IPS-NIHi11 (cell line): ENCODE results near the gene ZNF578.
"Not testable (repeated sequence)": the region's sequence is repeated elsewhere in the genome, so short reads cannot be mapped to it uniquely, and the experiment has no call there.

ENCODE experiments used
- DNase-seq: peaks from one replicate; pipeline ENCODE4 v3.0.0; 2012; ENCODE audit warnings: mixed read lengths, low spot score

ZNF578 gene

DNA sequence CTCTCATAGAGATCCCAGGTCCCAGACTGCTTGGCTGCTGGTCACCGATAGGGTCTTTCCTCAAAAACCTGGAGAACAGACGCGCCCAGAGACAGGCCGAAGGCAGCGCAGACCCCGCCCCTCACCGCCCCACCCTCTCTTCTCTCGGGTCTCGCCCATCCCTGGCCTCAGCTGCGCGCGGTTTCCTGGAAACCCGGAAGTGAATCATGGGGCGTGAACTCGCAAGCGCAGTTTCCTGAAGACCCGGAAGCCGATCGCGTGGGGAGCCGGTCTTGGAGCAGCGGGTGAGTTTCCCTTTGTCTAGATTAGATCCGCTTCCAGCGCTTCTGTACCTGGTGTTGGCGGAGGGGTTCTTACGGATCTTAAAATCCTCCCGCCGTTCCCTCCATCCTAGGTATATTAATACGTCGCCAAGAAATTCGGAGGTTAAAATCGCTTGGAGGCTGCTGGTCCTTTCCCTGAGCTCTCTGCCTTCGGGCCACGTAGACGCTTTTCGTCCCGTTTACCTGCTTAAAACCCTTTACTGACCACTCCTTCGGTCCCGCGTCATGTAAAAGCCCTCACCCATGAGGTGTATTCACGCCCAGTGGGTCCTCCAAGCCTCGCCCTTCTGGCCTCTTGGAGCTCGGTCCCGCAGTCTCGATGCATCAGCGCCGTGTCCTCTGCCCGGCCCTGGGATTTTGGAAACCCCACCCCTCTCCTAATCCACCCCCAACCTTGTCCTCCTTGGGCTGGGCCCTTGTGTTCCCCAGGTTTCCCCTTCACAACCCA is at the start of gene ZNF578:
ZNF578 (plus strand) TSS at position 230 of the 771 bp plus-strand sequence. CDS start 48,293 bp downstream, outside the sequence.
- peak; percentile 87 for DNase-seq

DNA sequence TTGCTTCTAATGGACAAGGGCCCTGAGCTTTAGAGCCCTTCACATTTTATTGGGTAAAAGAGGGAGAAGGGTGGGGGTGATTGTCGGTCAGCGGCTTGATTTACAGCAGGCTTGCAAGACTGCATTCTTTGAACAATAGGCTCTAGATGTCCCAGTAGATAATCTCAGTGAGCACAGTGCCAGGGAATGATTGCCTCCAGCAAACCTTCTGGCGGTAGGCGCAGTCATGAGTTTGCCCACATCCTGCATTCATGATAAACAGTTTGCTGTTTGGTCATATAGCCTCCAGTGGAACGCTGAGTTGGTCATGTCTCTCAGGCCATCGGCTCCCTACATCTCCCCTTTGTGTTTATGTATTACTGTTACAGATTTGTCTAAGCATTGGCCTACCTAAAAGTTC is 43.1 kb upstream of the ZNF578 start:
- no peak for DNase-seq

DNA sequence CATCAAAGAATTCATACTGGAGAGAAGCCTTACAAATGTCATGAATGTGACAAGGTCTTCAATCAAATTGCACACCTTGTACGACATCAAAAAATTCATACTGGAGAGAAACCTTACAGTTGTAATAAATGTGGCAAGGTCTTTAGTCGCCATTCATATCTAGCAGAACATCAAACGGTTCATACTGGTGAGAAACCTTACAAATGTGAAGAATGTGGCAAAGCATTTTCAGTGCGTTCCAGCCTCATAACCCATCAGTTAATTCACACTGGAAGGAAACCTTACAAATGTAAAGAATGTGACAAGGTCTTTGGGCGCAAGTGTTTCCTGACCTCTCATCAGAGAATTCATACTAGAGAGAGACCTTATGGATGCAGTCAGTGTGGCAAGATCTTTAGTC is 37.6 kb upstream of the ZNF578 start:
- DNase-seq: no peak

DNA sequence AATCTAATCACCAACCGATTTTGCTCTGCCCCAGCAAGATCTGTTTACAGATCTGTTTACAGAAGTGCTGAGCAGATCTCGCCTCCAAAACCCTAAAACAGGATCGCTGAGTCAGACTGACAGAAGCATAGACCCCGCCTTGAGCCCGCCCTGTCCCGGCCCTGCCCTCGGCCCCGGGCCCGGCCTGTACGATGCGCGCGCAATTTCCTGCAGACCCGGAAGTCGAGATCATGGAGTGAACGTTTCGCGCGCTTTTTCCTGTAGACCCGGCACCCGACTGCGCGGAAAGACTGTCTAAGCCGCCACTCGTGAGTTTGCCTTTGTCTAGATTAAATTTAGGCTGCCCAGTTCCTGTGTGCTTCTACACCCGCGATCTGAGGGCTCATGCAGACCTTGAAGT is 24.4 kb upstream of the ZNF578 start, which contains the start of gene ZNF534:
ZNF534 (plus strand) TSS at position 212 of the 400 bp plus-strand sequence. CDS start 2,327 bp downstream, outside the sequence.
- DNase-seq: no peak

DNA sequence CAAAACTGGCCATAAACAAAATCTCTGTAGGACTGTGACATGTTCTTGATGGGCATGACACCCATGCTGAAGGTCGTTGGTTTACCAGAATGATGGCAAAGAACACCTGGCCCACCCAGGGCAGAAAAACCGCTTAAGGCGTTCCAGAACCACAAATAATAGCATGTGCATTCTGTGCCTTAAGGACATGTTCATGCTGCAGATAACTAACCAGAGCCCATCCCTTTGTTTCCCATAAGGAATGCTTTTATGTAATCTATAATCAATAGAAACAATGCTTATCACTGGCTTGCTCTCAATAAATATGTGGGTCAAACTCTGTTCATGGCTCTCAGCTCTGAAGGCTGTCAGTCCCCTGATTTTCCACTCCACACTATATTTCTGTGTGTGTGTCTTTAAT is 11.2 kb upstream of the ZNF578 start:
- DNase-seq: no peak

DNA sequence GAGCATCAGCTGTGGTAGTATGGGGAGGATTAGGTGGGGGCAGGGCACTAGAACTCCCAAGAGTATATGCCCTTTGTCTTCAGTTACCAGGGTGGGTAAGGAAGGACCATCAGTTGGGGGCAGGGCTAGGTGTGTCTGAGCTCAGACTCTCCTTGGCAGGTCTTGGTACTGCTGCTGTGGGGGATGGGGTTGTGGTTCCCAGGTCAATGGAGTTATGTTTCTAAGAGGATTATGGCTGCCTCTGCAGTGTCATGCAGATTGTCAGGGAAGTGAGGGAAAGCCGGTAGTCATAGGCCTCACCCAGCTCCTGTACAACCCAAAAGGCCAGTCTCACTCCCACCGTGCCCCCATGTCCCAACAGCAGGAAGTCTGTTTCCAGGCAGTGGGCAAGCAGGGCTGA is 8.8 kb upstream of the ZNF578 start:
- no peak for DNase-seq

DNA sequence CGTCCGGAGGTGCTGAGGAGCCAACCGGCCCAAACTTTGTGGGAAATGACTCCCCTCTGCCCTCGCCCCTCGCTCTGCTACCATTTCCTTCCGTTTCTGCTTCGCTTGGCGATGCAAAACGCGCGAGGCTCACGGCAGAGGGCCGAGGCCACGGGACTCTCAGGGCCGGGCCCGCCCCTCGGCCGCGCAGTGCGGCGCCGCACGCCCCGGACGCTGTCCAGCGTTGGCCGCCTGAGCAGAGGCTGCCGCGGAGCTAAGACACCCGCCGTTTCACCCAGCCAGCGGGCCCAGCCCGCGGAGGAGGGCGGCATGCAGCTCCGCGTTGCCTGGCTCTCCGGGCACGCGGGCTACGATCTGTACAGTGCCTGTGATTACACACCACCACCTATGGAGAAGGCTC is 2.1 kb upstream of the ZNF578 start:
- DNase-seq: no peak

DNA sequence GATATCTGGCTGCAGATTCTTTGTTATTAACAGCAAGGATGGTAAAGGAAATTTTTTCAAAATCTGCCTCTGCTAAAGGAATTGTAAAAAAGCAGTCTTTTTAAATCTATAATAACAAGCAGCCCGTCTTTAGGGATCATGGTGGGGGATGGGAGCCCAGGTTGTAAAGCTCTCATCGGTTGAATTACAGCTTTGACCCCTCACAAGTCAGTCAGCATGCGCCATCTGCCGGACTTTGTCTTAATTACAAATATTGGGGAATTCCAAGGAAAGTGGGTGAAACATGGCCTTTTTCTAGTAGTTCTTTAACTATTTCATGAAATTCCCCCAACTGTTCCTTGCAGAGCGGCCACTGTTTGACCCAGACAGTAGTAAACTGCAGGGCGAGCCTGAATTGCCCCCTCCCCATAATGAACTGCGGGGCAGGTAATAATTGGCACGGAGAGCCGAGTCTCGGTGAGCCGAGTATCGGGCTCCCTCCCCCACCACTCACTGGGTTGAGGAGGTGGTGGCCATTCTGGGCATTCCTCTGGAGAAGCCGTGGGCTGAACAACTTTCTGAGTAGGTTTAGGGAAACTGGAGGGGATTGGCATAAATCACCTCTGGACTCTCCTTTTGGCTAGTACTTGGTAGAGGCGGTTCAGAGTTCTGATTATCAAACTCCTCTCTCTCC is 11.6 kb downstream of the ZNF578 start:
- DNase-seq: peak; percentile 53

DNA sequence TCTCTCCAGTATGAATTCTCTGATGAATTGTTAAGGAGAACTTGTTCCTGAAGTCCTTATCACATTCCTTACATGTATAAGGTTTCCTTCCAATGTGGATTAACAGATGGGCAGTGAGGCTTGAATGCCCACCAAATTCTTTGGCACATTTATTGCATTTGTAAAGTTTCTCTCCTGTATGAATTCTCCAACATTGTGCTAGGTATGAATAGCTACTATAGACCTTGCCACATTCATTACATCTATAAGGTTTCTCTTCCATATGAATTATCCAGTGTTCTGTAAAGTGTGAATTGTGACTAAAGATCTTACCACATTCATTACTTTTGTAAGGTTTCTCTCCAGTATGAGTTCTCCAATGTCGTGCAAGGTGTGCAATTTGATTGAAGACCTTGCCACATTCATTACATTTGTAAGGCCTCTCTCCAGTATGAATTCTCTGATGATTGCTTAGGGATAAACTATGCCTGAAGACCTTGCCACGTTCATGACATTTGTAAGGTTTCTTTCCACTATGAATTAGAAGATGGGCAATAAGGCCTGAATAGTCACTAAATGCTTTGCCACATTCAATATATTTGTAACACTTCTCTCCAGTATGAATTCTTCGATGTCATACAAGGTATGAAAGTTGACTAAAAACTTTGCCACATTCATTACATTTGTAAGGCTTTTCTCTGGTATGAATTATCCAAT is 20.4 kb downstream of the ZNF578 start:
- no peak for DNase-seq

DNA sequence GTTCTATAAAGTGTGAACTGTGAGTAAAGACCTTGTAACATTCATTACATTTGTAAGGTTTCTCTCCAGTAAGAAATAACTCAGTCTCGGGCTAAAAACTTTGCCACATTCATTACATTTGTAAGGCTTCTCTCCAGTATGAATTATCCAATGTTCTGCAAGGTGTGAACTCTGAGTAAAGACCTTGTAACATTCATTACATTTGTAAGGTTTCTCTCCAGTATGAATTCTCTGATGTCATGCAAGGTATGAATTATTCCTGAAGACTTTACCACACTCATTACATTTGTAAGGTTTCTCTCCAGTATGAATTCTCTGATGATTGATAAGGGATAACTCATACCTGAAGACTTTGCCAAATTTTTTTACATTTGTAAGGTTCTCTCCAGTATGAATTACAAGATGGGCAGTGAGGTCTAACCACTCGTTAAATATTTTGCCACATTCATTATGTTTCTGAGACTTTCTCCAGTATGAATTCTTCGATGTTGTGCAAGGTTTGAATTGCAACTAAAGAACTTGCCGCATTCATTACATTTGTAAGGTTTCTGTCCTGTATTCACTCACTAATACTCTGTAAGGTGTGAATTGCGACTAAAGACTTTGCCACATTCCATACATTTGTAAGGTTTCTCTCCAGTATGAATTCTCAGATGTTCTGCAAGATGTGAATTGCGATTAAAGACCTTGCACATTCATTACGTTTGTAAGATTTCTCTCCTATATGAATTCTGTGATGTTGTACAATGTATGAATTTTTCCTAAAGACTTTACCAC is 21.2 kb downstream of the ZNF578 start:
- no peak for DNase-seq

DNA sequence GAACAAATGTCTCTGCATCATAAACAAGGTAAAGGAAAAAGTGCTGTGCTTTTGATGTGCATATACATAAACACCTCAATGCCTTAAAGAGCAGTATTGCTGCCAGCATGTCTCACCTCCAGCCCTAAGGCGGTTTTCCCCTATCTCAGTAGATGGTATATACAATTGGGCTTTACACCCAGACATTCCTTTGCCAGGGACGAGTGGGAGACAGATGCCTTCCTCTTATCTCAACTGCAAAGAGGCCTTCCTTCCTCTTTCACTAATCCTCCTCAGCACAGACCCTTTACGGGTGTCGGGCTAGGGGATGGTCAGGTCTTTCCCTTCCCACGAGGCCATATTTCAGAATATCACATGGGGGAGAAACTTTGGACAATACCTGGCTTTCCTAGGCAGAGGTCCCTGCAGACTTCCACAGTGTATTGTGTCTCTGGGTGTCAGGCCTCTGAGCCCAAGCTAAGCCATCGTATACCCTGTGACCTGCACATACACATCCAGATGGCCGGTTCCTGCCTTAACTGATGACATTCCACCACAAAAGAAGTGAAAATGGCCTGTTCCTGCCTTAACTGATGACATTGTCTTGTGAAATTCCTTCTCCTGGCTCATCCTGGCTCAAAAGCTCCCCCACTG is 30.9 kb downstream of the ZNF578 start:
- not testable (repeated sequence) for DNase-seq

DNA sequence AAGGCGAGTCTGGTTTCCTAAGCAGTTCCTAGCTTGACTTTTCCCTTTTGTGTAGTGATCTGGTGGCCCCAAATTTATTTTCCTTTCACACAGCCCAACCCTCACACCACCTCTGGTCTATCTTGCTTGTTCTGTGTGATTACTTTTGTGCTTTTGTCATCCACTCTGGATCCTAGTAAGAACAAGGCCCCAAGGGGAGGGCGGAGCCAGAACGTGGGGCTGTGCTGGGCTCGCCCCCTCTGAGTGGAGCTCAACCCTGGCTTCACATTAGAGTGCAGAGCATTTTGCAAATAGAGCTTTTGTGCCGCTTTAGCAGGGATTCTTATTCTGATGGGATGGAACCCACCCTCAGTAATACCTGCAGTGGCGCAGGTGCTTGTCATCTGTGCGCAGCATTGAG is 31.7 kb downstream of the ZNF578 start:
- DNase-seq: not testable (repeated sequence)

DNA sequence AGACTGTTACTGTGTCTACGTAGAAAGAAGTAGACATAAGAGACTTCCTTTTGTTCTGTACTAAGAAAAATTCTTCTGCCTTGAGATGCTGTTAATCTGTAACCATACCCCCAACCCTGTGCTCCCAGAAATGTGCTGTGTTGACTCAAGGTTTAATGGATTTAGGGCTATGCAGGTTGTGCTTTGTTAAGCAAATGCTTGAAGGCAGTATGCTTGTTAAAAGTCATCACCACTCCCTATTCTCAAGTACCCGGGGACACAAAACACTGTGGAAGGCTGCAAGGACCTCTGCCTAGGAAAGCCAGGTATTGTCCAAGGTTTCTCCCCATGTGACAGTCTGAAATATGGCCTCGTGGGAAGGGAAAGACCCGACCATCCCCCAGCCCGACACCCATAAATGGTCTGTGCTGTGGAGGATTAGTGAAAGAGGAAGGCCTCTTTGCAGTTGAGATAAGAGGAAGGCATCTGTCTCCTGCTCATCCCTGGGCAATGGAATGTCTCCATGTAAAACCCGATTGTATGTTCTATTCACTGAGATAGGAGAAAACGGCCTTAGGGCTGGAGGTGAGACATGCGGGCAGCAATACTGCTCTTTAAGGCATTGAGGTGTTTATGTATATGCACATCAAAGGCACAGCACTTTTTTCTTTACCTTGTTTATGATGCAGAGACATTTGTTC is 32.3 kb downstream of the ZNF578 start:
- DNase-seq: not testable (repeated sequence)

DNA sequence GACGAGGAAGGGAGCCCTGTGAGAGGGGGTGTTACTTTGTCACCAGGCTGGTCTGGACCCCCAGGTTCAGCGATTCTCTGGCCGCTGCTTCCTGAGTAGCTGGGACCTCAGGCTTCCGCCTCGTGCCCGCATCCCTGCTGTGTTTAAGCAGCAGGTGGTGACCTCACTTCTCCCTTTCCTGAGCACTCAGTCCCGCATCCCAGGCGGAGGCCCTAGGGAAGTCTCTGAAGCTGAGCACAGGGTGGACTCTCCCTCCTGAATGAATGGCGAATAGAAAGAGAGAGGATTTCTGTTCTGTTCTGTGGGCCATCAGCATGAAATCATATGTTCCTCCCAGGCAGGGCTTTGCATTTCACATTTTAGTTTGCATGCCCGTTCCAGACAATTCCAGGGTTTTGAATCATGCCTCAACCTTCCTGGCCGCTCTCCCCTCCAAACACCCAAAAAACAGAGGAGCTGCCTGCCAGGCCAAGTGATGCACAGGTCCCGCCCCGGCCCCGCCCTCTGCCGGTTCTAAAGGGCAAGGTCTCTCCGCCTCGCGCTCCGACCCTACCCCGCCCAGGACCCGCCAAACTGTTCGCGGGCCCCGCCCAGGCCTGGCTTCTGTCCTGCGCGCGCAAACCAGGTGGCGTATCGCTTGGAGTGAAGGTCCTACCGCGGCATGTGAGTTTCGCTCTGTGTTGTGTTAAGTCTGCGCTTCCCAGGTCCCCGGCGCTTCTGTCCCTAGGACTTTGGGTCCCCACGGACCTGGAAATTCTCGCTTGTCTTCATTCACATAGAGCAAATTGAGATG is 39.0 kb downstream of the ZNF578 start:
- DNase-seq: peak; percentile 89

DNA sequence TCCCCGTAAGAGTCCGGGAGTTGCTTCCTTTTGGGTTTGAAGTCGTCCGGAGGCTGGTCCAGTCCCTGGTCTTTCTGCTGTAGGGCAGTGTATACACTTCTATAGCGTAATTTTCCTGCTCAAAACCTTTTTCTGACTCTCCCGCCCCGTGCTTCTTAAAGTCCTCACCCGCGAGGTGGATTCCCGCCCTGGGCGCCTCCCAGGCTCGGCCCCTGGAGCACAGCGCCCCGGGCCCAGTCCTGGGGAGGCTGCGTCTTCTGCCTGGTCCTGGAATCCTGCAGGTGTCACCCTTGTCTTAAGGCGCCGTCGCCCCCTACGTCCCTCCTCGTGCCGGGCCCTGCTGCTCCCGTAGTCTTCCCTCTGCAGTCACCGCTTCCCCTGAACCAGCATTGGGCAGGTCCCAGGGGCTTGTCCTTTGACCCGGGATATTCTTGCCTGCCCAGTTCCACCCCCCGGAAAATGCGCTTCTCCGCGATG is 39.7 kb downstream of the ZNF578 start:
- DNase-seq: peak; percentile 67

DNA sequence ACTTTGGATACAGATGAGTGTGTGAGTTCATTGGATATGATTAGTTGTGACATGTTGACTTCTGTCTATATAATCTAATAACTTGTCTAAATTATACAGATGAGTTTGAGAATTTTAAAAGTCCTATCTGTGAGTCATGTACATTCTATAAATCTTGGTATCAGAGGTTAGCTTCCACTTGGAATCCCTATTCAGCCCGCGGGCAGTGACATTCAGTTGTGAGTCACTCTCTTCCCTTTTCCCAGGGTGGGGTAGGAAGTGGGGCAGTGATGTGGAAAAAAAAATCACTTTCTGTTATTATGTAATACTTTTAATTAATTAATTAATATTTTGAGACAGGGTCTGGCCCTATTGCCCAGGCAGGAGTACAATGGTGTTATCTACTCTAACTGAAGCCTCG is 41.2 kb downstream of the ZNF578 start:
- DNase-seq: no peak

DNA sequence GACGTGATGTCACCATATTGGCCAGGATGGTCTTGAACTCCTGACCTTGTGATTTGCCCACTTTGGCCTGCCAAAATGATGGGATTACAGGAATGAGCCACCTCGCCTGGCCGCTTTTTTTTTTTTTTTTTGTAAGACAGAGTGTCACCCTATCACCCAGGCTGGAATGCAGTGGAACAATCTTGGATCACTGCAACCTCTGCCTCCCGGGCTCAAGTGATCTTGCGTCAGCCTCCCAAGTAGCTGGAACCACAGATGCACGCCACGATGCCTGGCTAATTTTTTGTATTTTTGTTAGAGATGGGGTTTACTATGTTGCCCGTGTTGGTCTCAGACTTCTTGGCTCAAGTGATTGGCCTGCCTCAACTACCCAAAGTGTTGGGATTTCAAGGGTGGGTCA is 45.2 kb downstream of the ZNF578 start:
- DNase-seq: no peak

DNA sequence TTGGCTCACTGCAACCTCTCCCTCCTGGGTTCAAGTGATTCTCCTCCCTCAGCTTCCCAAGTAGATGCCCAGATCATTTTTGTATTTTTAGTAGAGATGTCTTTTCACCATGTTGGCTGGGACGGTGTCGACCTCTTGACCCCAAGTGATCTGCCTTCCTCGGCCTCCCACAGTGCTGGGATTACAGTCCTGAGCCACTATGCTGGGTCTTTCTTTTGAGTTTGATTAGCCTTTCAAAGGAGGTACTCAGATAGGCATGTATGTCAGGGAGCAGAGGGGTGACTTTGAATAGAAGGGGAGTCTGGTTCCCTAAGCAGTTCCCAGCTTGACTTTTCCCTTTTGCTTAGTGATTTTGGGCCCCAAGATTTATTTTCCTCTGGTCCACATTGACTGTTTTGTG is 47.1 kb downstream of the ZNF578 start:
- DNase-seq: peak; percentile 10

DNA sequence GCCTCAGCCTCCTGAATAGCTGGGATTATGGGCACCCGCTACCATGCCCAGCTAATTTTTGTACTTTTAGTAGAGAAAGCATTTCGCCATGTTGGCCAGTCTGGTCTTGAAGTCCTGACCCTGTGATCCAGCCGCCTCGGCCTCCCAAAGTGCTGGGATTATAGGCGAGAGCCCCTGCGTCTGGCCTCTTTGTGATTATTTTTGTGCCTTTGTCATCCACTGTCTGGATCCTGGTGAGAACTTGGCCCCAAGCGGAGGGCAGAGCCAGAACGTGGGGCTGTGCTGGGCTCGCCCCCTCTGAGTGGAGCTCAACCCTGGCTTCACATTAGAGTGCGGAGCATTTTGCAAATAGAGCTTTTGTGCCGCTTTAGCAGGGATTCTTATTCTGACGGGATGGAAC is 47.6 kb downstream of the ZNF578 start:
- not testable (repeated sequence) for DNase-seq

DNA sequence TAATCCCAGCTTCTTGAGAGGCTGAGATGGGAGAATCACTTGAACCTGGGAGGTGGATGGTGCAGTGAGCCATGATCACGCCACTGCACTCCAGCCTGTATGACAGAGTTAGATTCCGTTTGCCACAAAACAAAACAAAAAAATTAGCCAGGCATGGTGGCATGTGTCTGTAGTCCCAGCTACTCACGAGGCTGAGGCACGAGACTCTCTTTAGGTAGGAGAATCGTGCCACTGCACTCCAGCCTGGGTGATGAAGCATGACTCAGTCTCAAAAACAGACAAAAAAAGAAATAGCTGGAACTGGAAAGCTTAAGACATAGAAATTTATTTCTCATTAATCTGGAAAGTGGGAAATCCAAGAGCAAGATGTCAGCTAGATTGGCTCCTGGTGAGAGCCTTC is 53.9 kb downstream of the ZNF578 start:
- DNase-seq: no peak
